ENCODE results near the gene RPS15. TPM values are rescaled to one million over a fixed set of nuclear protein-coding genes. Genes with fewer than 3 reads are reported as not detected.

RPS15 gene
- total RNA-seq, 4 donors from 2014 or later, result 4,239 to 4,988 (median 4,337) TPM

- DNase-seq (ENCODE audit: low spot score in 2 of 2), result no peak
- no peaks in the 10 kb centered on the region for H3K9me3 ChIP-seq
- peak overlapping the region in 1 of 4 donors; percentile 43 for H3K27ac ChIP-seq
- peaks cover 0 to 94% (median 54%) of the 10 kb centered on the region in 4 donors for H3K4me1 ChIP-seq
- H3K4me3 ChIP-seq, result peak overlapping the region in 2 of 4 donors; percentile 43 to 50
- 60% methylated on average over 1 of the region's 22 CpGs; no CpG with 5 or more reads in 1 of the 2 donors for WGBS, 2 donors
- H3K27me3 ChIP-seq, result peaks cover 2 to 80% of the 10 kb centered on the region in 2 donors
- peaks cover 0 to 28% (median 0%) of the 10 kb centered on the region in 3 donors for H3K36me3 ChIP-seq
- TF ChIP-seq POLR2A (IDR thresholded peaks at IDR 0.05), result no peak
- no peak for TF ChIP-seq CTCF (IDR thresholded peaks at IDR 0.05)
- no peak for TF ChIP-seq EP300 (IDR thresholded peaks at IDR 0.05)
Measured at GRCh38 chr19:1470055-1470304, 31.8 kb downstream of the RPS15 start.

- H3K27me3 ChIP-seq, result peaks cover 2 to 79% of the 10 kb centered on the region in 2 donors
- TF ChIP-seq EP300 (IDR thresholded peaks at IDR 0.05) (no peak), POLR2A (IDR thresholded peaks at IDR 0.05) (no peak), CTCF (IDR thresholded peaks at IDR 0.05) (no peak)
- peaks cover 0 to 95% (median 55%) of the 10 kb centered on the region in 4 donors for H3K4me1 ChIP-seq
- no peaks in the 10 kb centered on the region for H3K9me3 ChIP-seq
- peak overlapping the region; percentile 8 to 50 (median 26) for H3K4me3 ChIP-seq
- peak overlapping the region in 1 of 4 donors; percentile 43 for H3K27ac ChIP-seq
- no peak for DNase-seq (ENCODE audit: low spot score in 2 of 2)
- 3 to 6% methylated on average over 18 to 43 of the region's 67 CpGs for WGBS, 2 donors
- peaks cover 0 to 28% (median 0%) of the 10 kb centered on the region in 3 donors for H3K36me3 ChIP-seq
Measured at GRCh38 chr19:1470305-1471009, 32.3 kb downstream of the RPS15 start.

GRCh38 chr19:1471010-1471514 lies 32.9 kb downstream of the RPS15 start:
- Histone ChIP-seq H3K27me3 (peaks cover 2 to 74% of the 10 kb centered on the region in 2 donors), H3K4me1 (peaks cover 0 to 91% (median 54%) of the 10 kb centered on the region in 4 donors), H3K36me3 (peaks cover 0 to 28% (median 3%) of the 10 kb centered on the region in 3 donors), H3K4me3 (peak overlapping the region; percentile 8 to 50 (median 26)), H3K27ac (no peak overlapping the region), H3K9me3 (no peaks in the 10 kb centered on the region)
- no peak for DNase-seq (ENCODE audit: low spot score in 2 of 2)
- TF ChIP-seq CTCF (IDR thresholded peaks at IDR 0.05) (no peak), POLR2A (IDR thresholded peaks at IDR 0.05) (no peak)
- WGBS, 2 donors, result 34 to 37% methylated on average over 16 to 18 of the region's 28 CpGs

GRCh38 chr19:1471515-1472160 lies 33.4 kb downstream of the RPS15 start:
- H3K27me3 ChIP-seq, result peaks cover 2 to 68% of the 10 kb centered on the region in 2 donors

More at GRCh38 chr19:1471515-1472160, 33.4 kb downstream of the RPS15 start:
- Histone ChIP-seq H3K4me1 (peaks cover 0 to 91% (median 52%) of the 10 kb centered on the region in 4 donors), H3K27ac (no peak overlapping the region), H3K9me3 (no peaks in the 10 kb centered on the region), H3K4me3 (no peak overlapping the region), H3K36me3 (peaks cover 0 to 28% (median 3%) of the 10 kb centered on the region in 3 donors)
- TF ChIP-seq EP300 (IDR thresholded peaks at IDR 0.05) (no peak), POLR2A (IDR thresholded peaks at IDR 0.05) (no peak), CTCF (IDR thresholded peaks at IDR 0.05) (no peak)
- DNase-seq (ENCODE audit: low spot score in 2 of 2), result no peak
- 35 to 37% methylated on average over 21 to 22 of the region's 24 CpGs for WGBS, 2 donors

All from tibial nerve (tissue), 4 donors.